Right lobe of liver (tissue), 4 donors: ENCODE data around the gene SH2B2.

Experiments
- CTCF ChIP-seq, 4 donors: fragments of 200-600 bp in 3 of 4; fragments of 450-650 bp in 1 of 4; IDR thresholded peaks; one replicate each; pipeline versions ENCODE4 v1.5.1 to v1.8.0; 2016 to 2022; ENCODE audit warnings: antibody characterized with exemption in 4 of 4, mild to moderate bottlenecking in 2 of 4
- POLR2A ChIP-seq: fragments of 450-650 bp; IDR thresholded peaks from one replicate; pipeline ENCODE4 v1.6.1; 2017; ENCODE audit warnings: antibody characterized with exemption, mild to moderate bottlenecking
- donor health status: DM: no; HTN: no; CAD: no.
- donor health status: DM: no; HTN: no; CAD: no.
- donor health status: DM: no; HTN: yes; CAD: no.

DNA sequence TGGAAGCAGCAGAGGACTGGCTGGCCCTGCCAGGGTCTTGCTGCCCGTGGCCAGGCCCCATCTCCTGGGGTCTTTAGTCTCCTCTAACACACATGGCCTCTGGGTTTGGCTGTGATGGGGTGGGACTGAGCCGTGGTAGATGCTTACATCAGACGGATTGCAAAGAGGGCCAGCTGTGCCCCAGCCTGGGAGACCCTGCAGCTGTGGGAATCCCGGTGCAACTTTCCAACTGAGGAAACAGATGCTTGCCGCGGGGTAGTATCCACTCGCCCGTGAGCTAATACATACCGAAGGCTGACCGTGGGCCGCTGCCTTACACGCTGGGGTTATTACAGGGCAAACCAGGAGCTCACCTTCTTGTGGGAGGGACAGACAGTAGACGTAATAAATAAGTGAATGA lies 24.1 kb upstream of the SH2B2 start:
- TF ChIP-seq CTCF (IDR thresholded peaks at IDR 0.05) = no peak
- TF ChIP-seq POLR2A = no peak
